CD4-positive, alpha-beta T cell treated with Interleukin-12 subunit alpha and Interleukin-12 subunit beta, for 1 hour (primary cell): ENCODE measurements around the gene CALML3.

ENCODE experiments used
- DNase-seq: peaks from one replicate; pipeline ENCODE4 v3.0.0-alpha.2; 2020

CALML3 gene

GRCh38 chr10:5528989-5529701 lies 4.4 kb downstream of the CALML3 start:
- DNase-seq: no peak

DNA sequence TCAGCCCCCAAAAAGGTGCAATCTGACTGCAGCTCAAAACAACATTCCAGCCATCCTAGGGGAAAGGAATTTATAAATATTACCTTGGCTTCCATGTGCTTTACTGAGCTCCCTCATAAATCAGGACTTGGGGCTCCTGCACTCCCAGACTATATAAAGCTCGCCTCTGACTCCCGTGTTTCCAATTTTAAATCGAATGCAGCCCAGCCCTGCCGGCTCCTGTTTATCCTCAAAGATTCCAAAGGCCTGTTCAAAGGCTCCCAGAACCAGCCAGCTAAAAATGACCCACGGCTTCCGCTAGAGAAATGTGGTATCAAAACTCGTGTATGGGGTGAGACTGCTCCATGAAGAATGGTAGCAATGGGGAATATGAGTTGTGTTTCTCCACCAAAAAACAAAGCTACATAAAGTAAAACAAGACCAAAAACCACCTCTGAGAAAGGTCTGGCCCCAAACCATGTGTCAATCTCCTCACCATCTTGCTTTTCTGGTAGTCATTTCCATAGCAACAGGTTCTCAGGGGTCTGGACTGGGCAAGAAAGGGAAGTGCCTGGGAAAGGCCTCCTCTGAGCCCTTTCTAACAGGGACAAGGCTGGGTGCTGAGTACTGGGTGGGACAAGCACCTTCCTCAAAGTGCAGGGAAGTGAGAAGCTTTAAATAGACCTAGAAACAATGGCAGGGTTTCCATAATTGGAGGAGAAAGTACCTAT lies 5.1 kb downstream of the CALML3 start:
- DNase-seq: no peak

GRCh38 chr10:5530412-5530806 lies 5.6 kb downstream of the CALML3 start:
- no peak for DNase-seq

DNA sequence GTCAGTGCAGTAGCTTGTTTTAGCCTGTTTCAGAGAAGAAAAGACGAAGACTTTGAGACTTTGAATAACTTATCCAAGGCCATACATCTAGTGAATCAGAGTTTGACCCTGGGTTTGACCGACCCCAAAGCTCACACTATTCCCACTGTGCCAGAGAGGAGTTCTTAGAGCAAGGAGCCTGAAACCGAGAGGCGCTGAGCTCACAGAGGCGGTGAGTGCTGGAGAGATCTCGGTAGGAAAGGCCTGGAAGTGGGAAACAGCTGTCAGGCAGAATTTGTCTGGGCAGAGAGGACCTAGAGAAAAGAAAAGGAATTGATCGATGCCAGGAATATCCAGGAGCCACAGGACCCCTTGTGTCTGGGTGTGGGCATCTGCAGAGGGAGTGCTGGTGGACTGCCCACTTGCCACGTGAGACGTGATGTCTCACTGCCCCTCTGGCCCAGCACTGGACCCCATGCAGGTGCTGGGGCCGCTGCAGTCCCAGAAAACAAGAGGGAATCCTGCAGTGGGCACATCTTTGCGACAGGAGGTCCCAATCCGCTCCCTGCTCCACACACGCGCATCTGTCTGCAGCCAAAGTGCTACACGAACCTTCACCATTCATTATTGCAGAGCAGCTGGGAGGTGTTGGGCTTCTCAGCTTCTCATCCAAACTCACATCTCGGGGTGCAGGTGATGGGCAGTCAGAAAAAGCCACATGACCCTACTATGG lies 6.2 kb downstream of the CALML3 start:
- no peak for DNase-seq

GRCh38 chr10:5531558-5532306 lies 7.0 kb downstream of the CALML3 start:
- DNase-seq: no peak

GRCh38 chr10:5532307-5532605 lies 7.5 kb downstream of the CALML3 start:
- DNase-seq: no peak

GRCh38 chr10:5532618-5533097 lies 7.9 kb downstream of the CALML3 start:
- DNase-seq: no peak

GRCh38 chr10:5533098-5533731 lies 8.5 kb downstream of the CALML3 start:
- DNase-seq: no peak

DNA sequence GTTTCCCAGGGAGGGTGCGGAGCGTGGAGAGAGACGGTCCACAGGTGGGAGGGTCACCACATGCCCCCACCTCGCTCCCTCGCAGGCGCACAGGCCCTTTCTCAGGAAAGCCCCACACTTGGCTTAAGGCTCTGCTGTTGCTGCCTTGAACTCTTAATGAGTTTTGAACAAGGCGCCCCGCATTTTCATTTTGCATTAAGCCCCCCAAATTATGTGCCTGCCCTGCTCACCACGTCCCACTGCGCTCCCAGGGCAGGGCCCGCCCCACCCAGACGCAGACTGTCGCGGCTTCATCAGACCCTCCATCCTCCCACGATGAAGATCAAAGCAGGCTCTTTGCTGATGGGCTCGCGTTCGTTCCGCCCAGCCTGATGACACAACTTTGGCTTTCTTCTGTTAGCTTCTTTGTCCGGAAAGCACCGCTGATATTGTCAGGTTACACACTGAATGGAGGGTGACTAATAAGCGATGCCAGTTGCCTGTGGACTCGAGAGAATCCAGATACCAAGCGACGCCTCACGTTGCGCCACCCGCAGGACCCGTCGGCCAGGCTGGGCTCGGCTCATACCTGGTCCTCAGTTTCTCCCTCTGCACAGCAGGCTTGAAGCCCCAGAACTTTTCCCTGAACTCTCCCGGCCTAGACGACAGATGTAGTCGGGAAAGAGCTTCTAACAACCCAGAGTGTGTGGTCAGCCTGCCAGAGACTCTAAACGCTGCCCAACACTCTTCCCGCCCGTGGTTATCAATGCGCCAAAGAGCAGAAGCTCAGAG lies 9.5 kb downstream of the CALML3 start:
- no peak for DNase-seq

DNA sequence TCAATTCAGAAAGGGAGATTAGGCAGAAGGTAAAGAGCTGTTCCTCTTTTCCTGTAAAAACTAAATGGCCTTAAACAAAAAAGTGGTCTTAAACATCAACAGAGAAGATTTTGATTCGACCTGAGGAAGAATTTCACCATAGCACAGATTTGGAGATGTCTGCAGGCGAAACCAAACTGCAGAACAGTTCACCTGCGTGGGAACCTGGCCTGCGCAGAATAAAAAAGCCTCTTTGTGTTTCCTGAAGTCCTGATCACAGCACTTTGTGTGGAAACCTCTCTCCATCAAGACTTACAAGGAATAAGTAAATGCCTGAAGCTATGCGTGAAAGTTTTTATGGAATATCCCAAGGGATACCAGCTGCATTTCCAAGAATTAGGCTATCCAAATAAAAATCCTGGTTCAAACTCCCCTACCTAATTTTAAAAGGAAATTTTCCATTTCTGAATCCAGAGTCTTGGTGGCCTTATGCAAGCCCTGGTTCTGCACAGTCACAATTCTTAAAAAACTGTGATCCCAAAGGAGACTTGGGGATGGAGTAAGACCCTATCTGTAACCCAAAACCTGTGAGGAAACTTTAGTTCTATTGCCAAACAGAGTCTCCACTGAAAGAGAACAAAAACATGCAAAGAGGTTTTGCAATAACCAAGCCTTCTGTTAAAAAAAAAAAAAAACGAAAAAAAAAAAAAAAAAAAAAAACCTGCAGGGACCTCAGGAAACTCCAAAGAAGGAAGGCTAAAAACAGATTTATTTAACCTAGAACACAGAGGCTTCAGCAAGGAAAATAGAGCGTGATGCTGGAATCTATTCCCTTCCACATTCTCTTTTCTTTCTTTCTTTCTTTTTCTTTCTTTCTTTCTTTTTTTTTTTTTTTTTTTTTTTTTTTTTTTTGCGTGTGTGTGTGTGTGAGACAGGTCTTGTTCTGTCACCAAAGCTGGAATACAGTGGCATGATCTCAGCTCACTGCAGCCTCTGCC lies 10.4 kb downstream of the CALML3 start:
- no peak for DNase-seq

GRCh38 chr10:5536486-5537081 lies 11.8 kb downstream of the CALML3 start:
- DNase-seq: no peak

DNA sequence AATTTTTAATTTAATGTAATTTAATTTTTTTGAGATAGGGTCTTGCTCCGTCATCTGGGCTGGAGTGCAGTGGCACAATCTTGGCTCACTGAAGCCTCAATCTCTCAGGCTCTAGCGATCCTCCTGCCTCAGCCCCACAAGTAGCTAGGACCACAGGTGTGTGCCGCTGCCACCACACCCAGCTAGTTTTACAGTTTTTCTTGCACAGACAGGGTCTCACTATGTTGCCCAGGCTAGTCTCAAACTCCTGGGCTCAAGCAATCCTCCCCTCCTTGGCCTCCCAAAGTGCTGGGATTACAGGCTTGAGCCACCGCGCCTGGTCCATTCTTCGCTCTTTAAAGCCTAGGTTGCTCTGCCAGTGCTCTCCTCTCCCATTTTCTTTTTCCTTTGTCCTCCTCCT lies 12.9 kb downstream of the CALML3 start:
- DNase-seq: no peak

GRCh38 chr10:5538446-5538845 lies 13.7 kb downstream of the CALML3 start:
- no peak for DNase-seq

DNA sequence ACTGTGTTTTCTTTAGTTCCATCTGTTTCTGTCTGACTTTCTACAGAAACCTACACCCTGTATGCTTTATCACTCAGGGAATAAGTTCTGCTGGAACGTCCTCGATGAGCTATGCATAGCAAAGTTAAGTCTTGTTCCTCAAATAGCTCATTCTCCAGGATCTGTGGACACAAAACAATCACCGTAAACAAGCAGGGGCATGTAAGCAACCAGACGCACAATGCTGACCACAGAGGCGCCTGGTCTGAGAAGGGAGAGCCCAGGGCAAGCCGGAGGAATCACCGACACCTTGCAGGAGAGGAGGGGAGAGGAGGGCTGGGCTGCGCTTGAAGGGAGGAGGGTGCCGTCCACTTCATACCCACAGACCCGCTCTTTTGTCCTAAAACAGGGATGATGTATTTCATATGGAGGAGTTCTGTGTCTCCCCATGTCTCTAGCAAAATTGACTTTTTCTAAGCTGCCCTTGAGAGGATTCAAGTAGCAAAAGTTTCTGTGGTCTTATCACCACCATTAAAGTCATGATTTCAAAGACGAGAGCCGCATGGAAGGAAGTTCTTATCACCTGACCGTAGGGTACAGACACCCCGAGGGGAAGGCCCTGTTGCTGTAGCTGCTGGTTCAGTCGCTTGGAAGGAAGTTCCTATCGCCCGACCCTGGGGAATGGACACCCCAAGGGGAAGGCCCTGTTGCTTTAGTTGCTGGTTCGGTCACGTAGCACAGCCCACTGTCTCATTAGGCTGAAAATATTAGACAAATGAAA lies 14.3 kb downstream of the CALML3 start:
- DNase-seq: no peak

DNA sequence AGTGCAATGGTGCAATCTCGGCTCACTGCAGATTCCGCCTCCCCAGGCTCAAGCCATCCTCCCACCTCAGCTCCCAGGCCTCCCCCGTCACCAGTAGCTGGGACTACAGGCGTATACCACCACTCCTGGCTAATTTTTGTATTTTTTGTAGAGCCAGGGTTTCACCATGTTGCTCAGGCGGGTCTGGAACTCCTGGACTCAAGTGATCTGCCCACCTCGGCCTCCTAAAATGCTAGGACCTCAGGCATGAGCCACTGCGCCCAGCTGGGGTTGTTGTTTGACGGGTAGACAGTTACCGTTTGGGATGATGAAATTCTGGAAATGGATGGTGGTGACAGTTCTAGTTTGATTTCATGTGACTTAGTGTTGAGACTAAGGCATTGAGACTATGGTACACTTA lies 15.3 kb downstream of the CALML3 start:
- no peak for DNase-seq

DNA sequence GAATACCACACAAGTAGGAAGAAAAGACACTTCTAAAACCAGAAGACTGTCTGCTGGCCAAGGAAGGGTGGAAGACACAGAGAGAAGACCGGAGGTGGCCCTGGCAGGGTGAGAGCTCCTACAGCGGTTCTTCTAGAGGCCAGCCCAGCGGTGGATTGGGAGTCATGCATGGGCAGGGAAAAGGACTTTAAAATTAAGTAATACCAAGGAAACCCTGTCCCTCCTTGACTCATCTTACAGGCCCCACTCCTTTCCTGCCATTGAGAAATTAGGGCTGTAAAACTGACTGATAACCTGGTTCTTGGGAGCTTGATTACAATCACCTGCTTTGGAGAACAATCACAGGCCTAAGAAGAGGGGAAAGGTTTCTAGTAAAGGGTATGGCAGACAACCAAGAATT lies 16.1 kb downstream of the CALML3 start:
- DNase-seq: no peak

DNA sequence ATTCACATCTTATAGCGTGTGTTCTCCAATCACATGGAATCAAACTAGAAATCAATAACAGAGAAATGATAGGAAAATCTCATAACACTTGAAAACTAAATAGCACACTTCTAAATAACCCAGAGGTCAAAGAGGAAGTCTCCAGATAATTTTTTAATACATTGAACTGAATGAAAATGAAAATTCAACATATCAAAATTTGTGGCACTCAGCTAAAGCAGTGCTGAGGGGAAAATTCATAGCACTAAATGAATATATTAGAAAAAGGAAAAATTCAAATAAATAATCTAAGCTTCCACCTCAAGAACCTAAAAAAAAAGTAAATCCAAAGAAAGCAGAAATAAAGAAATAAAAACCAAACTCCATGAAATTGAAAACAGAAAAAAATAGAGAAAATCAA lies 17.3 kb downstream of the CALML3 start:
- DNase-seq: no peak

DNA sequence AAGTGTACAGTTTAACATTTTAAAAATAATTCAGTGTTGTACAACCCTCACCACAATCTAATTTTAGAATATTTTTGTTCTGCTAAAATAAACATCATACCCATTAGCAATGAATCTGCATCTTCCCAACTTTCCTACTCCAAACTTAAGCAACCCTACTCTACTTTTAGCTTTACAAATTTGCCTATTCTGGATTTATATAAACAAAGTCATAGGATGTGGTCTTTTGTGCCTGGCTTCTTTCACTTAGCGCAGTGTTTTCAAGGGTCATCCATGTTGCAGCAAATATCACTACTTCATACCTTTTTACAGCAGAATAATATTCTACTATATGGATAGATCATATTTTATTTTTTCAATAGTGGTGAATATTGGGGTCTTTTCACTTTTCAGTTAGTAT lies 18.9 kb downstream of the CALML3 start:
- DNase-seq: no peak

GRCh38 chr10:5544216-5544805 lies 19.6 kb downstream of the CALML3 start:
- no peak for DNase-seq
